HG03432 (cell line): Measurements from ENCODE around the gene SCPEP1.

Experiments
- ATAC-seq: cut with Tn5 transposase; IDR thresholded peaks from one replicate; pipeline ENCODE4 v1.9.1; 2021; ENCODE audit warnings: mild to moderate bottlenecking, moderate library complexity; ENCODE audit not compliant: unreplicated experiment

Gene SCPEP1

GRCh38 chr17:57034807-57035754 is 57.1 kb downstream of the SCPEP1 start:
- no peak for ATAC-seq

GRCh38 chr17:57035971-57036481 is 58.1 kb downstream of the SCPEP1 start:
- no peak for ATAC-seq

DNA sequence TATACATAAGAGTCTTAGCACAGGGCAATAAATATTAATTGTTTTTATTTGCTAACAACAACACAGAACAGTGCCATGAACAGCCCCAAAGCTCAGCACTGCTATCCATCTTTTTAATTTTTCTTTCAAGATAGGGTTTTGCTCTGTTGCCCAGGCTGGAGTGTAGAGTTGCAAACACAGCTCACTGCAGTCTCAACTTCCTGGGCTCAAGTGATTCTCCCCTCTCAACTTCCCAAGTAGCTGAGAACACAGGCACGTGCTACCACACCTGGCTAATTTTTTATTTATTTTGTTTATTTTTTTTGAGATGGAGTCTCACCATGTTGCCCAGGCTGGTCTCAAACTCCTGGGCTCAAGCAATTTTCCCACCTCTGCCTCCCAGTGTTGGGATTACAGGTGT is 59.5 kb downstream of the SCPEP1 start:
- ATAC-seq: no peak

GRCh38 chr17:57038486-57038885 is 60.6 kb downstream of the SCPEP1 start:
- ATAC-seq: no peak

DNA sequence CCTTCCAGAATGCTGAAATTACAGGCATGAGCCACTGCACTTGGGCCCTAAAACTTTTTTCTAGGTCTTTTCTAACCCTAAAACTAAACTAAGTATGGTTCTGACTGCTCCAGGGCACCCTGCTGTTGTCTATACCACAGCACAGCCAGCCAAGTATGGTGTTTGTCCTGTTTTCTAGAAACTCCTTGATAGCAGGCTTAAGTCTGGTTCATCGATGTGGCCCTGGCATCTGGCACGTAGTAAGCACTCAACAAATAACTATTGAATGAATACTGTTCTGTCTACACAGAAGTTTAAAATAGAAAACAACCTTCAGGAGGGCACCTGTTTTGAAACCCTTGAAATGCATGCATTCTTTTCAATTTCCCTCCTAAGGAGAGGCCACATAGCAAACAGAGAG is 62.6 kb downstream of the SCPEP1 start:
- no peak for ATAC-seq

GRCh38 chr17:57043276-57043675 is 65.3 kb downstream of the SCPEP1 start:
- no peak for ATAC-seq

DNA sequence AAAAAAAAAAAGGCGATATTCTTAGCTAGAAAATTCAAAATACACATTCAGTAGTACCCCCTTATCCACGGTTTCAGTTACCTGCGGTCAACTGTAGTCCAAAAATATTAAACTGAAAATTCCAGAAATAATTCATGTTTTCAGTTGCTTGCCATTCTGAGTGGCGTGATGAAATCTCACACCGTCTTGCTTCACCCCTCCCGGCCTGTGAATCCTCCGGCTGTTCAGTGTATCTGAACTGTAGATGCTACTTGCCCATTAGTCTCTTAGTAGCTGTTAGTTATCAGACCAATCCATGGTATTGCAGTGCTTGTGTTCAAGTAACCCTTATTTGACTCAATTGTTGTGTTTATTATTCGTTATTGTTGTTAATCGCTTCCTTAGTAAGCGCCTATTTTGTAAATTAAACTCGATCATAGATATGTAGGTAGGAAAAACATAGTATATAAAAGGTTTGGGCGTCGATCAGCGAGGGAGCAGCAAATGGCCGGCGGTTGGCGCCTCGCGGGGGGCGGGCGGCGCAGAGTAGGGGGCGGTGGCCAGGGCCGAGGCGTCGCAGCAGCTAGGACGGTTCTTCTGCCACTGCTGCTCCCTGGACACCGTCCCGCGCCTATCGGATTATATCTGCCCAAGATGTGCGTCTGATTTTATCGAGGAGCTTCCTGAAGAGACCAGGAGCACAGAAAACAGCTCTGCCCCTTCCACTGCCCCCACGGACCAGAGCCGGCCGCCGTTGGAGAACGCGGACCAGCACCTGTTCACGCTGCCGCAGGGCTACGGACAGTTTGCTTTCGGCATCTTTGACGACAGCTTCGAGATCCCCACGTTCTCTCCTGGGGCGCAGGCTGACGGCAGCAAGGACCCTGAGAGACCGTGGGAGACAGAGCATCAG is 67.3 kb downstream of the SCPEP1 start:
- ATAC-seq: no peak

GRCh38 chr17:57045868-57046704 is 68.2 kb downstream of the SCPEP1 start:
- peak; percentile 79 for ATAC-seq

DNA sequence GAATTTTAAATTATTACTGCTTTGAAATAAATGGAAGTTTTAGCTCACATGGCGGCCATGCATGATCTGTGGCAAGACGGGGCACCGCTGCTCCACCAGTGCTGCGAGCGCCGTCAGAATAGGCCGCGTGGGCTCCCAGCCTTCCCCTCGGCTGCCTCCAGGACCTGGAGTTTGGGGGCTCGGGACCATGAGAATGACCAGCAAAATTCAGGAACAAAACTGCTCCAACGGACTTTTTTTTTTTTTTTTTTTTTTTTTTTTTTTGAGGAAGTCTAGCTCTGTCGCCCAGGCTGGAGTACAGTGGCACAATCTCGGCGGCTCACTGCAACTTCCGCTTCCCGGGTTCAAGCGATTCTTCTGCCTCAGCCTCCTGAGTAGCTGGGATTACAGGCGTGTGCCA is 68.8 kb downstream of the SCPEP1 start:
- peak; percentile 9 for ATAC-seq

GRCh38 chr17:57048096-57048495 is 70.2 kb downstream of the SCPEP1 start:
- ATAC-seq: no peak

GRCh38 chr17:57050306-57050705 is 72.4 kb downstream of the SCPEP1 start:
- ATAC-seq: no peak

- ATAC-seq: no peak
These were observed 74.0 kb downstream of the SCPEP1 start for GRCh38 chr17:57051886-57052361.
